MCF 10A (cell line): ENCODE data around the gene RAB19. TPM values are rescaled to one million over a fixed set of nuclear protein-coding genes. Genes with fewer than 3 reads are reported as not detected.

Source experiments
- Bru-seq: library from RNA; stranded (reverse); fragments of 400-500 nt; gene quantifications from one replicate; lab custom pipeline; 2021; lab: Mats Ljungman, UMichigan
- BruChase-seq, 2 experiments: library from RNA; stranded (reverse); fragments of 400-500 nt; gene quantifications; one replicate each; lab custom pipeline; 2021; lab: Mats Ljungman, UMichigan
- BruUV-seq: library from RNA; stranded (reverse); fragments of 400-500 nt; replicated peaks from 2 replicates; lab custom pipeline; 2021; lab: Mats Ljungman, UMichigan
- CTCF ChIA-PET: fragments of 300-600 bp; sonication (Branson Sonifier 250); formaldehyde crosslinking; extraction: SDS; loops from one replicate; lab custom pipeline; 2021; ENCODE audit warnings: antibody characterized with exemption, inconsistent platforms; lab: Yijun Ruan, JAX
- POLR2A ChIA-PET: fragments of 300-600, 350-650 bp; sonication (Branson Sonifier 250); formaldehyde crosslinking; extraction: SDS; loops from one replicate; lab custom pipeline; 2020; ENCODE audit warnings: antibody characterized with exemption, inconsistent platforms; lab: Yijun Ruan, JAX
- DNase-seq: peaks from one replicate; pipeline ENCODE4 v3.0.0-alpha.2; 2018; ENCODE audit not compliant: unreplicated experiment
- H3K27ac Mint-ChIP-seq: one replicate; pipeline ENCODE4 v1.8.0; 2022; ENCODE audit warnings: mild to moderate bottlenecking, low read depth, mixed read lengths; ENCODE audit not compliant: unreplicated experiment
- H3K27me3 Mint-ChIP-seq: one replicate; pipeline ENCODE4 v1.8.0; 2022; ENCODE audit warnings: mixed read lengths; ENCODE audit not compliant: insufficient read depth, unreplicated experiment
- H3K36me3 Mint-ChIP-seq: one replicate; pipeline ENCODE4 v1.8.0; 2022; ENCODE audit warnings: mild to moderate bottlenecking, moderate library complexity, mixed read lengths; ENCODE audit not compliant: insufficient read depth, unreplicated experiment
- H3K4me1 Mint-ChIP-seq: one replicate; pipeline ENCODE4 v1.8.0; 2022; ENCODE audit warnings: mixed read lengths; ENCODE audit not compliant: insufficient read depth, unreplicated experiment
- H3K4me3 Mint-ChIP-seq: one replicate; pipeline ENCODE4 v1.8.0; 2022; ENCODE audit warnings: mild to moderate bottlenecking, moderate library complexity, mixed read lengths; ENCODE audit not compliant: unreplicated experiment
- H3K9me3 Mint-ChIP-seq: one replicate; pipeline ENCODE4 v1.8.0; 2022; ENCODE audit warnings: mixed read lengths; ENCODE audit not compliant: unreplicated experiment
- intact Hi-C: fragments of 100-400 bp; cut with micrococcal nuclease; formaldehyde crosslinking; loops from 2 replicates; pipeline ENCODE4 v1.14.1; 2022
- long read RNA-seq: library from polyadenylated mRNA; stranded (forward); transcript quantifications from one replicate; pipeline ENCODE4 v2.0.0, GENCODE V29; 2022
- total RNA-seq: library from RNA; stranded (reverse); gene quantifications from 2 replicates; pipeline ENCODE4 v1.2.3, GENCODE V29; 2022
- TF ChIP-seq, protein P1 (sequence below): fragments of 200-600 bp; IDR thresholded peaks from one replicate; pipeline ENCODE4 v1.8.0; 2022; ENCODE audit warnings: antibody characterized with exemption, mild to moderate bottlenecking; ENCODE audit not compliant: unreplicated experiment

The RAB19 gene, protein sequence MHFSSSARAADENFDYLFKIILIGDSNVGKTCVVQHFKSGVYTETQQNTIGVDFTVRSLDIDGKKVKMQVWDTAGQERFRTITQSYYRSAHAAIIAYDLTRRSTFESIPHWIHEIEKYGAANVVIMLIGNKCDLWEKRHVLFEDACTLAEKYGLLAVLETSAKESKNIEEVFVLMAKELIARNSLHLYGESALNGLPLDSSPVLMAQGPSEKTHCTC
- total RNA-seq = not detected in 2 replicates
- percentile 5 among the genes with signal in this experiment for Bru-seq, nascent RNA
- not detected for BruChase-seq, experiment 1, labeled RNA remaining after a 6-hour chase
- percentile 5 among the genes with signal in this experiment for BruChase-seq, experiment 2, labeled RNA remaining after a 2-hour chase
- long read RNA-seq = 0 reads

GRCh38 chr7:140403878-140404564 is at the start of gene RAB19:
Gene RAB19 (plus strand): TSS chr7:140404058. CDS start chr7:140407647, 3,589 bp downstream.
- no peaks in the 10 kb centered on the region for H3K27me3 Mint-ChIP-seq
- H3K4me3 Mint-ChIP-seq = peak within 1 kb of the TSS; percentile 38
- CTCF ChIA-PET = no interaction called here
- DNase-seq = peak; percentile 41
- POLR2A ChIA-PET = no interaction called here
- TF ChIP-seq, protein P1, sequence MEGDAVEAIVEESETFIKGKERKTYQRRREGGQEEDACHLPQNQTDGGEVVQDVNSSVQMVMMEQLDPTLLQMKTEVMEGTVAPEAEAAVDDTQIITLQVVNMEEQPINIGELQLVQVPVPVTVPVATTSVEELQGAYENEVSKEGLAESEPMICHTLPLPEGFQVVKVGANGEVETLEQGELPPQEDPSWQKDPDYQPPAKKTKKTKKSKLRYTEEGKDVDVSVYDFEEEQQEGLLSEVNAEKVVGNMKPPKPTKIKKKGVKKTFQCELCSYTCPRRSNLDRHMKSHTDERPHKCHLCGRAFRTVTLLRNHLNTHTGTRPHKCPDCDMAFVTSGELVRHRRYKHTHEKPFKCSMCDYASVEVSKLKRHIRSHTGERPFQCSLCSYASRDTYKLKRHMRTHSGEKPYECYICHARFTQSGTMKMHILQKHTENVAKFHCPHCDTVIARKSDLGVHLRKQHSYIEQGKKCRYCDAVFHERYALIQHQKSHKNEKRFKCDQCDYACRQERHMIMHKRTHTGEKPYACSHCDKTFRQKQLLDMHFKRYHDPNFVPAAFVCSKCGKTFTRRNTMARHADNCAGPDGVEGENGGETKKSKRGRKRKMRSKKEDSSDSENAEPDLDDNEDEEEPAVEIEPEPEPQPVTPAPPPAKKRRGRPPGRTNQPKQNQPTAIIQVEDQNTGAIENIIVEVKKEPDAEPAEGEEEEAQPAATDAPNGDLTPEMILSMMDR = no peak
- H3K36me3 Mint-ChIP-seq = no peaks in the 10 kb centered on the region
- H3K9me3 Mint-ChIP-seq = no peaks in the 10 kb centered on the region
- BruUV-seq = no TSS peak
- intact Hi-C loops = no loop called here
- peaks cover 15% of the 10 kb centered on the region for H3K4me1 Mint-ChIP-seq
- H3K27ac Mint-ChIP-seq = no peak within 1 kb of the TSS

DNA sequence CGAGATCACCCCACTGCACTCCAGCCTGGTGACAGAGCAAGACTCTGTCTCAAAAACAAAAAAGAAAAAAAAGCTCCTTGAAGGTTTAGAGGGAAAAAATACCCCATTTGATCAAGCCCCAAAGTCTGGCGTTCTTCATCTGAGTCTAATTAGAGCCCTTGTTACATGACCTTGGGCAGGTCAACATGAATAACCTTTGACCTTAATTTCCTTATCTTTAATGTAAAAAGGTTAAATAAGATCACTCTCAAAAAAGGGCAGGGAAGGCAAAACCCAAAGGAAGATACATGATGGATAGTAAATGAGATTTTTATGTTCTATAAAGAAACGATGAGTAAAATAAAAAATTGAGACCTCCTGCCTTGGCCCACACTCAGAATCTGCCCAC is 45.8 kb upstream of the RAB19 start:
- POLR2A ChIA-PET = no interaction called here
- H3K27me3 Mint-ChIP-seq = no peaks in the 10 kb centered on the region
- no peak for DNase-seq
- H3K4me3 Mint-ChIP-seq = no peak overlapping the region
- no peaks in the 10 kb centered on the region for H3K9me3 Mint-ChIP-seq
- H3K36me3 Mint-ChIP-seq = peaks cover 55% of the 10 kb centered on the region
- TF ChIP-seq, protein P1 = no peak
- no peaks in the 10 kb centered on the region for H3K4me1 Mint-ChIP-seq
- CTCF ChIA-PET = no interaction called here
- H3K27ac Mint-ChIP-seq = peak overlapping the region; percentile 79
- no TSS peak for BruUV-seq
- intact Hi-C loops = no loop called here

GRCh38 chr7:140358412-140359051 is 45.3 kb upstream of the RAB19 start:
- peak overlapping the region; percentile 79 for H3K27ac Mint-ChIP-seq

More at GRCh38 chr7:140358412-140359051, 45.3 kb upstream of the RAB19 start:
- Mint-ChIP-seq H3K9me3 (no peaks in the 10 kb centered on the region), H3K27me3 (no peaks in the 10 kb centered on the region), H3K4me1 (no peaks in the 10 kb centered on the region), H3K36me3 (peaks cover 50% of the 10 kb centered on the region), H3K4me3 (no peak overlapping the region)
- no TSS peak for BruUV-seq
- TF ChIP-seq, protein P1 = no peak
- intact Hi-C loops = no loop called here
- CTCF ChIA-PET = no interaction called here
- POLR2A ChIA-PET = no interaction called here
- no peak for DNase-seq
